Ovary (tissue), 3 donors: ENCODE measurements around the gene GOLGA6A.

Experiments used
- POLR2A ChIP-seq: fragments of 450-650 bp; IDR thresholded peaks from one replicate; pipeline ENCODE4 v1.6.1; 2017; ENCODE audit warnings: antibody characterized with exemption, mild to moderate bottlenecking, moderate library complexity
- TF ChIP-seq, protein P1 (sequence below), 3 donors: fragments of 450-650 bp in 2 of 3; fragments of 200-600 bp in 1 of 3; IDR thresholded peaks; one replicate each; pipeline versions ENCODE4 v1.5.1 to v1.8.0; 2016 to 2022; ENCODE audit warnings: antibody characterized with exemption in 3 of 3, mild to moderate bottlenecking in 1 of 3
- donor health status: DM: no; HTN: no; CAD: no.

DNA sequence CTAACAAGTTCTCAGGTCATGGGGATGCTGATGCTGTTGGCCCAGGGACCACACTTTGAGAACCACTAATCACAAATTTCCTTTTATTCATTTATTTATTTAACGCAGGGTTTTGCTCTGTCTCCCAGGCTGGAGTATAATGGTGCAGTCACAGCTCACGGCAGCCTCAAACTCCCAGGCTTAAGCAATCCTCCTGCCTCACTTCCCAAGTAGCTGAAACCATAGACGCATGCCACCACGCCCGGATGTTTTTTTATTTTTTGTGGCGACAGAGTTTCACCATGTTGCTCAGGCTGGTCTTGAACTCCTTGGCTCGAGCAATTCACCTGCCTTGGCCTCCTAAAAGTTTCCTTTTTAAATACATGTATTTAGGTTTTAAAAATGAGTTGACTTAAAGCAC, 27.4 kb upstream of the GOLGA6A start:
- no peak for TF ChIP-seq POLR2A
- TF ChIP-seq, protein P1, sequence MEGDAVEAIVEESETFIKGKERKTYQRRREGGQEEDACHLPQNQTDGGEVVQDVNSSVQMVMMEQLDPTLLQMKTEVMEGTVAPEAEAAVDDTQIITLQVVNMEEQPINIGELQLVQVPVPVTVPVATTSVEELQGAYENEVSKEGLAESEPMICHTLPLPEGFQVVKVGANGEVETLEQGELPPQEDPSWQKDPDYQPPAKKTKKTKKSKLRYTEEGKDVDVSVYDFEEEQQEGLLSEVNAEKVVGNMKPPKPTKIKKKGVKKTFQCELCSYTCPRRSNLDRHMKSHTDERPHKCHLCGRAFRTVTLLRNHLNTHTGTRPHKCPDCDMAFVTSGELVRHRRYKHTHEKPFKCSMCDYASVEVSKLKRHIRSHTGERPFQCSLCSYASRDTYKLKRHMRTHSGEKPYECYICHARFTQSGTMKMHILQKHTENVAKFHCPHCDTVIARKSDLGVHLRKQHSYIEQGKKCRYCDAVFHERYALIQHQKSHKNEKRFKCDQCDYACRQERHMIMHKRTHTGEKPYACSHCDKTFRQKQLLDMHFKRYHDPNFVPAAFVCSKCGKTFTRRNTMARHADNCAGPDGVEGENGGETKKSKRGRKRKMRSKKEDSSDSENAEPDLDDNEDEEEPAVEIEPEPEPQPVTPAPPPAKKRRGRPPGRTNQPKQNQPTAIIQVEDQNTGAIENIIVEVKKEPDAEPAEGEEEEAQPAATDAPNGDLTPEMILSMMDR (IDR thresholded peaks at IDR 0.05) = no peak
